ENCODE measurements around the gene CCDC158.
A peak's percentile ranks its signal among the peaks of the same experiment; 100 is the strongest.

Gene CCDC158

GRCh38 chr4:76325072-76325471 is 95.9 kb downstream of the CCDC158 start:
- intact Hi-C loops (cut with DNase I) = no loop called here
- DNase-seq = no peak

GRCh38 chr4:76322236-76322635 is 98.7 kb downstream of the CCDC158 start:
- no peak for DNase-seq
- intact Hi-C loops (cut with DNase I) = no loop called here

GRCh38 chr4:76316131-76316530 is 104.8 kb downstream of the CCDC158 start:
- no peak for DNase-seq
- intact Hi-C loops (cut with DNase I) = no loop called here

GRCh38 chr4:76315267-76315918 is 105.5 kb downstream of the CCDC158 start:
- no peak for DNase-seq
- intact Hi-C loops (cut with DNase I) = no loop called here

GRCh38 chr4:76313547-76313946 is 107.4 kb downstream of the CCDC158 start:
- no peak for DNase-seq
- intact Hi-C loops (cut with DNase I) = no loop called here

- no peak for DNase-seq
- intact Hi-C loops (cut with DNase I) = no loop called here
Observed at GRCh38 chr4:76312457-76312856, 108.5 kb downstream of the CCDC158 start.

GRCh38 chr4:76311896-76312331 is 109.0 kb downstream of the CCDC158 start:
- intact Hi-C loops (cut with DNase I) = no loop called here

GRCh38 chr4:76310683-76311082 is 110.3 kb downstream of the CCDC158 start:
- intact Hi-C loops (cut with DNase I) = no loop called here
- no peak for DNase-seq

More at GRCh38 chr4:76311896-76312331, 109.0 kb downstream of the CCDC158 start:
- no peak for DNase-seq

GRCh38 chr4:76309939-76310550 is 110.9 kb downstream of the CCDC158 start:
- intact Hi-C loops (cut with DNase I) = no loop called here
- no peak for DNase-seq

- intact Hi-C loops (cut with DNase I) = no loop called here
- peak in 1 of 42 donors; percentile 2 for DNase-seq
Observed at GRCh38 chr4:76308548-76308947, 112.4 kb downstream of the CCDC158 start.

GRCh38 chr4:76307660-76308014 is 113.3 kb downstream of the CCDC158 start:
- DNase-seq = no peak
- intact Hi-C loops (cut with DNase I) = no loop called here

GRCh38 chr4:76306882-76307659 is 113.9 kb downstream of the CCDC158 start:
- peak in 38 of 42 donors; percentile 18 to 74 (median 46) for DNase-seq
- intact Hi-C loops (cut with DNase I) = no loop called here

GRCh38 chr4:76305971-76306881 is 114.7 kb downstream of the CCDC158 start, which contains the start of gene STBD1:
Gene STBD1 (plus strand): TSS chr4:76306733. CDS start chr4:76306770, 37 bp downstream.
- DNase-seq = peak in 38 of 42 donors; percentile 14 to 71 (median 34)
- intact Hi-C loops (cut with DNase I) = no loop called here

GRCh38 chr4:76305033-76305687 is 115.8 kb downstream of the CCDC158 start:
- DNase-seq = no peak
- intact Hi-C loops (cut with DNase I) = no loop called here

- intact Hi-C loops (cut with DNase I) = no loop called here
- DNase-seq = no peak
Observed at GRCh38 chr4:76302826-76303438, 118.0 kb downstream of the CCDC158 start.

GRCh38 chr4:76301775-76302162 is 119.2 kb downstream of the CCDC158 start:
- no peak for DNase-seq
- intact Hi-C loops (cut with DNase I) = no loop called here

- no peak for DNase-seq
- intact Hi-C loops (cut with DNase I) = no loop called here
Observed at GRCh38 chr4:76301068-76301774, 119.7 kb downstream of the CCDC158 start.

GRCh38 chr4:76300012-76300411 is 120.9 kb downstream of the CCDC158 start:
- no peak for DNase-seq
- intact Hi-C loops (cut with DNase I) = no loop called here
